PC-9 (cell line): ENCODE results near the gene AAK1.

Experiments used
- CTCF ChIP-seq: fragments of 200-600 bp; sonication (generic); conservative IDR thresholded peaks from 2 replicates; pipeline ENCODE4 v1.6.1; 2017; ENCODE audit warnings: mixed run types, antibody characterized with exemption, mild to moderate bottlenecking, moderate library complexity
- EZH2 ChIP-seq: fragments of 200-600 bp; sonication (generic); IDR thresholded peaks from 2 replicates; pipeline ENCODE4 v1.8.0; 2017; ENCODE audit warnings: antibody characterized with exemption, low read depth

DNA sequence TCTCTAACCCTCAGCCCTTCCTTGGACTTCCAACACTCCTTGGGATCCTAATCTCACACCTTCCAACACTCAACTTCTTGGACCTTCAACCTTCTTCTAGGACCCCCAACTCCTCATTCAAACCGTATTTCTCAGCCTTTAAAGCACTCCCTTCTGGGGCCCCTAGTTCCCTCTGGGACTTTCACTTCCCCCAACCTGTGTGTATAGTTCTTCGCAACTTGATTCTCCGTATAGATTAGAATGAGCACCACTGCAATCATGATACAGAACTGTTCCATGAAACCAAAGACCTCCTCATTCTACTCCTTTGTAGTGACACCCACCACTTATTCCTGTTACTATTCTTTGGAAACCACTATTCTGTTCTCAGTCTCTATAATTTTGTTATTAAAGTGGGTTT lies 144.3 kb downstream of the AAK1 start:
- no peak for TF ChIP-seq CTCF
- TF ChIP-seq EZH2, result no peak
